ENCODE measurements around the gene LMOD1.

DNA sequence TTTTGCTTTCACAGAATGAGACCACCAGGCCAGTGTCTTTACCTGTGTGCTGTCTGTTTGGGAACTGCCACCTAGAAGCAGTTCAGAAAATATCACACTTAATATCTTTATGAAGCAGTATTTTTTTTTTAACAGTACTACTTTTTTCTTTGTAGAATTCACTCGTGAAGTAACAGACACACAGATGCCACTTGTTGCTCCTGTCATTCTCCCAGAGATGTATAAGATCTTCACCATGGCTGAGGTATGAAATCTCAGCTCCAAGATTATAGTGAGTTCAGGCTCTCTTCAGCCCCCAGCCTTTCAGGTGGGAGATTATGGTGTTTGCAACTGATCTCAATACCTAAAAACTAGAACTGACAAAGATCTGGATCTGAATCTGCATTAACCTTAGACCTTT lies 94.4 kb downstream of the LMOD1 start:
- TF ChIP-seq NFIC (IDR thresholded peaks at IDR 0.05; ENCODE audit: borderline replicate concordance) = no peak
- TF ChIP-seq, protein P1, sequence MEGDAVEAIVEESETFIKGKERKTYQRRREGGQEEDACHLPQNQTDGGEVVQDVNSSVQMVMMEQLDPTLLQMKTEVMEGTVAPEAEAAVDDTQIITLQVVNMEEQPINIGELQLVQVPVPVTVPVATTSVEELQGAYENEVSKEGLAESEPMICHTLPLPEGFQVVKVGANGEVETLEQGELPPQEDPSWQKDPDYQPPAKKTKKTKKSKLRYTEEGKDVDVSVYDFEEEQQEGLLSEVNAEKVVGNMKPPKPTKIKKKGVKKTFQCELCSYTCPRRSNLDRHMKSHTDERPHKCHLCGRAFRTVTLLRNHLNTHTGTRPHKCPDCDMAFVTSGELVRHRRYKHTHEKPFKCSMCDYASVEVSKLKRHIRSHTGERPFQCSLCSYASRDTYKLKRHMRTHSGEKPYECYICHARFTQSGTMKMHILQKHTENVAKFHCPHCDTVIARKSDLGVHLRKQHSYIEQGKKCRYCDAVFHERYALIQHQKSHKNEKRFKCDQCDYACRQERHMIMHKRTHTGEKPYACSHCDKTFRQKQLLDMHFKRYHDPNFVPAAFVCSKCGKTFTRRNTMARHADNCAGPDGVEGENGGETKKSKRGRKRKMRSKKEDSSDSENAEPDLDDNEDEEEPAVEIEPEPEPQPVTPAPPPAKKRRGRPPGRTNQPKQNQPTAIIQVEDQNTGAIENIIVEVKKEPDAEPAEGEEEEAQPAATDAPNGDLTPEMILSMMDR (IDR thresholded peaks at IDR 0.05) = no peak
- no peak for TF ChIP-seq POLR2AphosphoS5 (IDR thresholded peaks at IDR 0.05; ENCODE audit: low read depth, low read length)
- TF ChIP-seq MEF2A (IDR thresholded peaks at IDR 0.05; ENCODE audit: borderline replicate concordance, low read depth) = no peak
- TF ChIP-seq SIN3A (IDR thresholded peaks at IDR 0.05; ENCODE audit: borderline replicate concordance, low read depth, low read length) = no peak
